GM21526 (cell line): ENCODE data around the gene NCSTN.

Source experiments
- ATAC-seq: cut with Tn5 transposase; IDR thresholded peaks from one replicate; pipeline ENCODE4 v1.9.1; 2021; ENCODE audit warnings: moderate library complexity; ENCODE audit not compliant: unreplicated experiment, low FRiP score

Gene NCSTN

DNA sequence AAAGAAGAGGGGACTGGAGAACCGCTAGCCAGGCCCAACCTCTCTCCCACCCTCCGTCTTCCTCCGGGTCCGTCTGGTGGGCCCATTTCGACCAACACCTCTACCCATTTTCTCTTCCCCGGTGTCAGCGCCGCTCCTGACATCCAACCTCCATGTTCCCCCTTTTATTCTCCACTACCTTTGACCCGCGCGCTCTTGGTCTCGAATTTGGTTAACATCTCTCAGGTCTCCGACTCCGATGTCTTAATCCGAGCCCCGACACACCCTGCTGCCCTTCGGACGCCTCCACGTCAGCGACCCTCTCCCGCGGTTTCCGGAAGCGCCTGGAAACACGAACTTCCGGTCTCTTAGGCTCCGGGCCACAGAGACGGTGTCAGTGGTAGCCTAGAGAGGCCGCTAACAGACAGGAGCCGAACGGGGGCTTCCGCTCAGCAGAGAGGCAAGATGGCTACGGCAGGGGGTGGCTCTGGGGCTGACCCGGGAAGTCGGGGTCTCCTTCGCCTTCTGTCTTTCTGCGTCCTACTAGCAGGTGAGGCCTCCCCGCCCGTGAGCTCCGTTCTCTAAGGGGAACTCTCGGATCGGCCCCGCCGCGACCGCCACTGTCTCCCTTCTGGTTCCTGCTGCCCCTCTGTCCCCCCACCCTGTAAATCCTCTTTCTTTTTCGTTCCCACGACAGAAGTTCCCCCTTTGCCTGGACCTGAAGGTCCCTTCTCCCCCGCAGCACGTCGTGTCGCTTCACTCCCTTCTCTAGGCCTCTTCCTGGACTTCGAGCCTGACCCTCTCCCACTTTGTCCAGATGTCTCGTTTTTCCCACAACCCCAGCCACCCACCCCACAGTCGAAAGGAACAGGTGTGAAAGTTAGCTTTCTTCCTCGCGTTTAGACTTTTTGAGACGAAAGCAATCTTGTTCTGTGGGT lies at the start of gene NCSTN, which contains the start of gene COPA:
NCSTN (plus strand) TSS at position 431 of the 917 bp plus-strand sequence; CDS start at position 445, 14 bp downstream.
COPA (minus strand) TSS at position 298 of the 917 bp plus-strand sequence; CDS start at position 218, 80 bp downstream.
- peak; percentile 91 for ATAC-seq

DNA sequence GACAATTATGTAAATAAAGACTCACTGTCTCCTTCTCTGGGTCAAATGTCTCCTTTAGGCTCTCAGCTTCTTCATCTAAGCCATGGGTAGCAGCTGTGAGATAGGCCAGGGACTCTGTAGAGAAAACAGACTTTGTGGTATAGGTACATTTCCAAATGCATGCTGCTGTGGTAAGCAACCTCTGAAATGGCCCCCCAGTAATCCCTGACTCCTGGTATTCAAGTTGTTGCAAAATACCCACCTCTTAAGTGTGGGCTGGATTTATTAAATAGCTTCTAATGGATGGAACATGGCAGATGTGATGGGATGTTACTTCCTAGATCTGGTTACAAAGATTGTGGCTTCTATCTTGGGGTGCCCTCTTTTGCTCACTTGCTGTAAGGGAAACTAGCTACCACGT lies 47.1 kb upstream of the NCSTN start:
- ATAC-seq, result no peak

DNA sequence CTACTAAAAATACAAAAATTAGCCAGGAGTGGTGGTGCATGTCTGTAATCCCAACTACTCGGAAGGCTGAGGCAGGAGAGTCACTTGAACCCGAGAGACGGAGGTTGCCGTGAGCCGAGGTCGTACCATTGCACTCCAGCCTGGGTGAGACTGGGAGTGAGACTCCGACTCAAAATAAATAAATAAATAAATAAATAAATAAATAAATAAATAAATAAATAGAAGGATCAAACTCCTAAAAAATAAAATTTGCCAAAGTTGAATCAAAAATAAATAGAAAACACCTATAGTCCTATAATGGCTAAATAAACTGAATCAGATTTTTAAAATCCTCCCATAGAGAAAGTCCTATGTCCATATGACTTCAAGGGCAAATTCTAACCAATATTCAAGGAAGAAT lies 43.0 kb upstream of the NCSTN start:
- no peak for ATAC-seq

DNA sequence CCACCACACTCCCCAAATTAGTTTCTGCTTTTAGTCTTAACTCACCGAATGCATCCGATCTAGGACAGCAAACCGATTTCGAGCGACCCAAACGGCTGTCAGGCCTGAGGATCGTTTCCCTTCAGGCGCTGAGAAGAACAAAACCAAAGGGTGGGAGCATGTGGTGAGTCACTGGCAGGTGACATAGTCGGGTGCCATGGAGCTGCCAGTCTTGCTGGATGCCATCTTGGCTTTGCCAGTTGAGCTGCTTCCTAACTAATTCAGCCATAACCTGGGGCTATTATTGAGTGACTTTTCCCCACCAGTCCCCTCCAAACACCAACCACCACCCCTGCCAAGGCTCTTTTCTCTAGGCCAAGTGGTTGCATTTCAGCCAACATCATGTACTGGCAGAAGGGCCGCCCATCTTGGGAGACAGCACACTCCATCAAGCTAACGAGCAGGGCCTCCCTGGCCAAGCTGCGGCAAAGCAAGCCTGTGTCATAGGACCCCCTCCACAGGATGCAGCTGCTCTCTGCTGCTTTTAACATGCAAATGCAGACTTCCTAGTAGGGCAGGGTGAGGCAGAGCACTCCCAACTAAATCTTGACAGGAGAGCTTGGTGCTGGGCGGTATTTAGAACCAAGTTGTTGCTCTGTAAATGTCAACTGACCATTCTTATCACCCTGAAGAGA lies 35.9 kb upstream of the NCSTN start:
- no peak for ATAC-seq

DNA sequence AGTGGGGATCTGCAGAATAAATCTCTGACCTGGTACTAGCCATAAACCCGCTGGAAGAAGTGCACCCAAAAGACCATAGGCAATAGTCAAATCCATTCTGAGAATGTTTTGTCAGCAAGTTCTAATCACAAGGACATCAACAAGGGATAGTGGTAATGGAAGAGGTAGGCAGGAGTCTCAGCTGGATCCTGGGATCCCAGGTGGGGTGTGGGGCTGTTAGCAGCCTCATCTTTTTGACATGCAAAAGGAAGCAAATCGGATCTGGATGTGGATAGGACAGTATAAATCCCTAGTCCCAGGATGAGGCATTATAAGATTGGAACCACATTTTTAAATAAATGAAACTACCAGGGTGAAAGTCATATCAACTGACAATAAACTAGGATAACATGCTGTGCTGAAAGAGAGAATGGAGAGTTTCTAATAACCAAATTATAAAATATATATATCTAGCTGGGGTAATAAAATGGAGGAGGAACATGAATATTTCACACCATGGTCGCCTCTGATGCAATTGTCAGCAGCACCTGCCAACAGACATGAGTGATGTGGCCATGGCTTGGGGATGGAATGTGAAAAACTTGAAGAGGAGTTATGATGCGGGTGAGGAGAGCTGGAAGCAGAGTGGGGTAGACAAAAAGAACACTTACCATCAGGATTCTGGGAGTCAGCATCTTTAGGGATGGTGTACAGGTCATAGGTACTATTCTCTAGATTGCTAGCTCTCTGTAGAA lies 34.6 kb upstream of the NCSTN start:
- ATAC-seq, result no peak

DNA sequence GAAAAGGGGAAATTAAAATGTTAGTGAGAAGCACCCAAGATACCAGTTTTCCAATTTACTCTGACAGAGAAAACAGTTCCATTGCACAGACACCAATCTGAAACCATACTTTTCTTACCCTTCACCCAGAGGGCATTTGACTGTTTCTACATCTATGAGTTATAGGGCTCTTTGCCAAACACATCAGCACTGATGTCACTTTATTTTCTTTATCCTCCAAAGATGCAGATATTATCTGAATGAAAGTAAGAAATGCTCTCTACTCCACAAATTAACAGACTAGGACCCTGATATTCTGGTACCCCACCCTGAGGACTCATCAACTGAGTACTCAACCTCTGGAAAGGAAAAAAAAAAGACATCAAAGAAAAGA lies 34.0 kb upstream of the NCSTN start:
- ATAC-seq, result no peak

DNA sequence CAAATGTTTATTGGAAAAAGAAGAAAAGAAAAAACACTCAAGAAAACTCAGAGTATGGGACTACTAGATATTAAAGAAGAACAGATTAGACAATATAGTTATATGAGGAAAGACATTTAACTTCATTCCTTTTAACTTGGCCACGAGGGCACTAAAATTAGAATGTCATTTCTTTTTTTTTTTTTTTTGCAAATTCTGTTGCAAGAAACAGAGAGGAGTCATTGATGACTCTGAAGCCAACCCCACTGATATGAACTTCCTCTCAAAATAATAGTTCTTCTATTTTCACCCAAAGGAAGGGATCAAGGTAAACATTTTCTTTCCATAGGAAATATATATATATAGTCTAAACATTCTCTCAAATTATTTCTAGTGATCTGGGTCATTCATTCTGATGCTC lies 33.6 kb upstream of the NCSTN start:
- no peak for ATAC-seq

DNA sequence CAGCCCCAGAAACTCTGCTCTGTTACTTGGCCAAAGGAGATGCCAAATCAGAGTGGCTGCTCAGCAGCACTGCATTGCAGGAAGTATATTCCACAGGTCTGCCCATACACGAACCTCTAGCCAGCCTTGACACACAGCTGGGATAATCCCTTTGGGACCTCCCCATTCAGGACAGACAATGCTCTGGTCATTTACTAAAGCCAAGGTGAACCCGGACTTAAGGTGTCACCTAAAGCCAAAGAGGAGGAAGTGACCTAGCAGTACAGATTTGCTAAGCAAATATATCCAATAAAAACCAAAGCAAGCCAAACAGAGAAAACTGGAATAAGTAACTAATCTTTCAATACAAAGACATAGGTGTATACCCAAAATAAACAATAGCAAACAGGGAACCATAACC lies 27.8 kb upstream of the NCSTN start:
- no peak for ATAC-seq

DNA sequence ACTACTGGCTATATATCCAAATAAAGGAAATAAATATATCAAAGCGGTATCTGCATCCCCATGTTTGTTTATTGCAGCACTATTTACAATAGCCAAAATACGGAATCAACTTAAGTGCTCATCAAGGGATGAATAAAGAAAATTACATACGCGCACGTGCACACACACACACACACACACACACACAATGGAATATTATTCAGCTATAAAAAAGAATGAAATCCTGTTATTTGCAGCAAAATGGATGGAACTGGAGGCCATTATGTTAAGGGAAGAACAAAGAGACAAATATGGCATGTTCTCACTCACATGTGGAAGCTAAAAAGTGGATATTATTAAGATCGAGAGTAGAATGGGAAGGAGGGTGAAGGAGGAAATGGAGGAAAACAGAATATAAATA lies 20.4 kb upstream of the NCSTN start:
- ATAC-seq, result no peak

DNA sequence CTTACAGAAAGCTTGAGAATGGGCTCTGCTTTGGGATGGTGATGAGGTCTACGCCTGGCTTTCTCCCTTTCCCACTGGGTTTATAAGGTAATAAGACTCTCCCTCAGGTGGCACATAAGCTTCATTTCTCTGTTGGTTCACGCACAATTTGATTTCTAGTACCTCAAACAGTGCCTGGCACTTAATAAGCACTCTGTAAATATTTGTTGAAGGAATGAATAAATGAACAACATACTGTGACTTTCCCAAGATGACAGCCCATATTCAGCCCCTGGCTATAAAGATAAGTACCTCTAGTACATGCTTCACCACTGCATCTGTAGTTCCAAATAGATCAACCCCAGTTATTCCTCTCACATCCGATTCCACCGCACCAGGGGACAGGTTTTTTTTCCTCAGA lies 17.9 kb upstream of the NCSTN start:
- no peak for ATAC-seq

DNA sequence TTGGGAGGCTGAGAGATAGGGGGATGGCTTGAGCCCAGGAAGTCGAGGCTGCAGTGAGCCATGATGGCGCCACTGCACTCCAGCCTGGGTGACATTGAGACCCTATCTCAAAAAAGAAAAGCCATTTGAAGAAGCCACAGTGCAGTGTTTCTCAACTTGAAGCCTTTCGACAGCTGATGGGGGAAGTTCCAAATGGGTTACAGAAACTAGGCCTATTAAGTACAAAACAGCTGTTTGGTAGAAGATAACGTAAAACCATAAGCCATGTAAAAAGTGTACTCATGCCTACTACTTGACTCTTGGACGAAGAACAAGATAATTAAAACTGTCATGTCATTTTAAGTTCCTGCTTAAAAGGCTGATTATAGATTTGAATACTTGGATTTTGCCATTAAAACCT lies 16.8 kb upstream of the NCSTN start:
- no peak for ATAC-seq

DNA sequence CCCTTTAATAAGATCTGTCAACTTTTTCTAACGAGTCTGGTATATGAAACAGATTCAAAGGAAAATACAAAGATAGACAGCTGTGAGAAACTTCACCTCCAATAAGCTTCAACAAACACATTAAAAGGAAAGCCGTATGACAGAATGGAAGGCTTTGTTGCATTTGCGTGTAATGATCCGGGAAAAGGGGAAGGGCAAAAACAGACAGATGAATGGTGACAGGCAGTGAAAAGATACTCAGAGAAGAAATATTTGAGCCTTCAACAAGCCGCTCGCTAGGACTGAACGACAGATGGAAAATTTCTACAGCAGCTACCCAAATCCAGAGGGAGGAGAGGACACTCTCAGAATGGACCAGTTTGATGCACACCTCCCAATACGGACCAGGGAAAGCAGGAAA lies 15.0 kb upstream of the NCSTN start:
- no peak for ATAC-seq

DNA sequence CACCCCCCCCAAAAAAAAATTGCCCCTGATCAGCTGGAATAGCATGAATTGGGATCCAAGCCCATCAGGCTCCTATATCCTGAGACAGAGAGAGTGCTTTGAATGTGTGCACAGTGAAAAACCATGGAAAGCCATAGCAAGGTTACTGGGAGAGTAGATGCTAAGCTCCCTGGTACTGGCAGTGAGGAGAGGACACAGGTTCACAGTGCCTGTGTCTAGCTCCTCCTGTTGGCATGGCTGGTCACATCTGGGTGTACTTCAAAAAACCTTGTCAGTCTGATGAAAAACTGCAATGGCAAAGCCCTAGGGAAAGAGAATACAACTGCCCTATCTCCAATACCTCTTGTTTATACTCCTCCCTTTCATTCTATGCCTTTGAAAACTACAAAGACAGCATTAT lies 13.1 kb upstream of the NCSTN start:
- ATAC-seq, result no peak

DNA sequence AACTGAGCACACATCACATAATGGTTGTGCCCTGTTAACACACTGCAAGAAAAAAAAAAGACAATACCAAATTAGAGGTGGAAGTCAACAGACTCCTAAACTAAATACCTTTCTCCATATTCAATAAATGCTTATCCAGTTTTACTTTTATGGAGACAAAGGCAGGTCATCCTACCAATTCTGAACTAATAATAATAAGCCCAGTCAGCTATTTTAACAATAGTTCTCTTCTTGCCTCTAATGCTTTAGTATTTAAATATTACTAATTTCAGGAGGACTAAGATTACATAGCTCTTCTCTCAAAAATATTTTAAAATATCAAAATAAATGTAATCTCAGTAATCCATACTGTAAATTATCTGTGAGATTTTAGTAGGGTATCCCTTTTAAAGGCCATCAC lies 10.7 kb upstream of the NCSTN start:
- ATAC-seq, result no peak

DNA sequence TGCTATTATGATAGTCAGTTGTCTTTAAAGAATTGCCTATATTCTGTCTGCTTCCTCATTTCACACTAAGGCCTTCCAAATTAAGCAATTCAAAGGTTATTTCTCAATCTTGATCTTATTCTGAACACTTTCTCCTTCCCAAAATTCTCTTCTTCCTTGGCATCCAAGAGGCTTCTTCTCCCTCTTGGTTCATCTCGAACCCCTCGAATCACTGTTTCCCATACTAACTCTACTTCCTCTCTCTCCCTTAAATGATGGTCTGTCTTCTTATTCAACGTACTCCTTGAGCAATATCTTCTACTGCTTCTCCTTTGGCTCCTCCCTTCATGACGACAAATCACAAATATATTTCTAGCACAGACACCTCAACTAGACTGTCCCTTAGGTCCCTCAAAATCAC lies 4.6 kb upstream of the NCSTN start:
- no peak for ATAC-seq

DNA sequence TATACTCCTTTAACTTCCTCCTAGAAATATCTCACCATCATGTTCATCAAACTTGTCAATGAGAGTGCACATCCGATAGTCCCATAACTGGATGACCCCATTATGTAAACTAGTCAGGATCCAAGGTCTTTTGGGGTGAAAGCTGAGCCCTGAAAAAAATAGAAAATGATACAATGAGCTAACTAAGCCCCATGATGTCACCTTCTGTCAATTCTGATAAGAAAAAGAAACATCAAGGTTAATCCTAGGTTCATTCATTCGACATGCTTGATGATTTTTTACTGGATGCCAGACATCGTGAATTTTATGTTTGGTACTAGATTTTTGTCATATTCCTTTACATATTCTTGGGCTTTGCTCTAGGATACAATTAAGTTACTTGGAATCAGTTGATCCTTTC lies 3.0 kb upstream of the NCSTN start:
- no peak for ATAC-seq

DNA sequence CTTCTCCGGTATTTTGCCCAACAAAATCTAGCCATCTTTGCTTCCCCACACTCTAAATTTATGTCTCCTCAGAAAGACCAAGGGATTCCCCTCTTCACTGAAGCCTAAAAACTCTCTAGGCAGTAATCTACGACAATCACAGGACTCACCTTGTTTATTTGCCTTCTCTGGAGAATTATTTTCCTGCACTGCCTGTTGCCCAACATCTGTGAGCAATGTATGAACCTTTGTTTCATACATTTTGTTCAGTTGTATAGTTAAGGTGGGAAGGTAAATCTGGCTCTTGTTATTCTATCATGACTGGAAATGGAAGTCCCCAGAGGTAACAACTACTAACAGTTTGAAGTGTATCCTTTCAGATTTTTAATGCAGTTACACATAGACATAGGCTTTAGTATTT lies 2.3 kb upstream of the NCSTN start:
- ATAC-seq, result no peak

DNA sequence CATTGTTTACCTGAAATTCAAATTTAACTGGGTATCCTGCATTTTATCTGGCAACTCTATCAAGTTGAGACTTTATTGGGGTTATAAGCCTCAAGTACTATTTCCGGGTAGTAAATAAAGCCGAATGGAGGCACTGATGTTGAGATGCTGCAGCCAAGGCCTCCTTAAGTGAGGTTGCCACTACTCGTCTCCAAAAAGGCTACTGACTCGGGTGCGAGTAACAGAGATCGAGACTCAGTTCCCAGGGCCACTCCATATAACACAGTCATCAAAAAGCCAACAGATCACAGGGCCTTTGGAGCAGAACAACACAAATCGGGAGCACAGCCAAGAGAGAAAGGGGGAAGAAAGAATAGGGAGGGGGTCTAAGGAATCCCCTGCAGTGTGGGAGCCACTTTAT lies 657 bp upstream of the NCSTN start:
- ATAC-seq, result no peak

DNA sequence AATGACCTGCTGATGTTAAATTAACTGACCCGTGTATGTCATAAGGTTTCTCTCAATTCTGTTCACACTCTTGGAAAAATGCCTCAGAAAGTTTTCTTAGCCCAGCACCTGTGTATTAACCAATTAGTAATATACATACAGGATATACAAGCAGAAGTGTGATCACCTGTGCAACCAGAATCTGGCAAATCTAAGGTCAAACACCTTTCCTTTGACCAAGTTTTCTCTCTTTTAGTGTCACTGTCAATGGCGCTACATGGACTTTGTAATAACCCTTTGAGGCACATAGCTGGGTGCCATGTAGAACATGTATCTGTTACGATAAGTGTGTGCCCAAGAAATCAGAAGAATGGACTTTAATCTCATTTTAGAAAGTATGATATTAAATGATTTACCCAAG lies 1.1 kb downstream of the NCSTN start:
- ATAC-seq, result no peak

DNA sequence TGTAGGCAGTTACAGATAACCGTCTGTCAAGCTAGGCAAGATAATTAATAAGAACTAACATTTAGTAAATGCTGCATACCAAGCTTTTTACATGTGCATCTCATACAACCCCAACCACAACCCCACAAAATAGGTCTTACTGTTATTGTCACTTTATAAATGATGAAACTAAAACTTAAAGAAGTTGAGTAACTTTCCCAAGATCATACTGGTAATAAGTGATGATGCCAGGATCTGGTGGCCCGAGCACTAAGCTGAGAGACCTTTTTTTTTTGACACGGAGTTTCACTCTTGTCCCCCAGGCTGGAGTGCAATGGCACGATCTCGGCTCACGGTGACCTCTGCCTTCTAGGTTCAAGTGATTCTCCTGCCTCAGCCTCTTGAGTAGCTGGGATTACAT lies 1.8 kb downstream of the NCSTN start:
- no peak for ATAC-seq

DNA sequence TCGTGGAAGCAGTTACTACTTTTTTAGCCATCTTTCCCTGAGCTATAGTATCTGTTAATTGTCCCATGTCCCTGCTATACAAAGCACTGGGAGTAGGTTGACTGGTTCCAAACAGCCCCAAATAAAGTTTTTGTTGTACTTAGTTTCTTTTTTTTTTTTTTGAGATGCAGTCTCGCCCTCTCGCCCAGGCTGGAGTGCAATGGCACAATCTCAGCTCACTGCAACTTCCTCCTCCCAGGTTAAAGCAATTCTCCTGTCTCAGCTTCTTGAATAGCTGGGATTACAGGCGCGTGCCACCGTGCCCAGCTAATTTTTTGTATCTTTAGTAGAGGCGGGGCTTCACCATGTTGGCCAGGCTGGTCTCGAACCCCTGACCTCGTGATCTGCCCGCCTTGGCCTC lies 3.3 kb downstream of the NCSTN start:
- no peak for ATAC-seq
